IMR-90 (cell line): ENCODE measurements around the gene IDH3G. TPM values are rescaled to one million over a fixed set of nuclear protein-coding genes. Genes with fewer than 3 reads are reported as not detected.

ENCODE experiments used
- ATAC-seq: fragments of 200-7000 bp; cut with Tn5 transposase; 2 replicates; pipeline ENCODE4 v1.9.1; 2020; ENCODE audit warnings: low read depth, mild to moderate bottlenecking, moderate library complexity
- BruUV-seq: library from RNA; stranded (reverse); fragments of 400-500 nt; replicated peaks from 2 replicates; lab custom pipeline; 2021; lab: Mats Ljungman, UMichigan
- CTCF ChIA-PET: fragments of 300-600 bp; formaldehyde crosslinking; extraction: SDS; loops from one replicate; lab custom pipeline; 2021; ENCODE audit warnings: antibody characterized with exemption; lab: Yijun Ruan, JAX
- POLR2A ChIA-PET: fragments of 300-600 bp; sonication (Branson Sonifier 250); formaldehyde crosslinking; loops from one replicate; lab custom pipeline; 2022; ENCODE audit warnings: antibody characterized with exemption; ENCODE audit not compliant: unreplicated experiment; lab: Charles Lee
- DNase-seq: peaks from one replicate; pipeline ENCODE4 v3.0.0; 2013
- H2AFZ ChIP-seq: replicated peaks from 2 replicates; pipeline ENCODE3; 2013; ENCODE audit warnings: low read length, mild to moderate bottlenecking; ENCODE audit not compliant: poor library complexity
- H2AK5ac ChIP-seq: 2 replicates; pipeline ENCODE4 v1.6.1; 2013; ENCODE audit warnings: low read depth, low read length, inconsistent platforms
- H2AK9ac ChIP-seq: replicated peaks from 2 replicates; pipeline ENCODE3; 2013; ENCODE audit warnings: mild to moderate bottlenecking, low read depth, low read length, moderate library complexity; ENCODE audit not compliant: poor library complexity
- H2BK120ac ChIP-seq: 2 replicates; pipeline ENCODE4 v1.6.1; 2013; ENCODE audit warnings: low read depth, low read length, inconsistent platforms
- H2BK15ac ChIP-seq: 3 replicates; pipeline ENCODE4 v1.6.1; 2013; ENCODE audit warnings: low read depth, low read length, inconsistent platforms
- H2BK20ac ChIP-seq: 2 replicates; pipeline ENCODE4 v1.6.1; 2013; ENCODE audit warnings: low read depth, mild to moderate bottlenecking, inconsistent platforms, low read length, moderate library complexity
- H2BK5ac ChIP-seq: 2 replicates; pipeline ENCODE4 v1.6.1; 2013; ENCODE audit warnings: mild to moderate bottlenecking, low read depth, low read length, inconsistent platforms; ENCODE audit not compliant: poor library complexity, severe bottlenecking
- H3K14ac ChIP-seq: replicated peaks from 2 replicates; pipeline ENCODE4 v1.6.1; 2013; ENCODE audit warnings: low read depth, low read length, inconsistent platforms
- H3K18ac ChIP-seq: 2 replicates; pipeline ENCODE4 v1.6.1; 2013; ENCODE audit warnings: low read depth, low read length, control low read depth
- H3K23ac ChIP-seq: 2 replicates; pipeline ENCODE4 v1.6.1; 2013; ENCODE audit warnings: low read depth, low read length, inconsistent platforms
- H3K27ac ChIP-seq: 2 replicates; pipeline ENCODE4 v1.5.1; 2013; ENCODE audit warnings: mild to moderate bottlenecking, control low read depth, low read length; ENCODE audit not compliant: insufficient read depth
- H3K27me3 ChIP-seq: 2 replicates; pipeline ENCODE4 v1.6.1; 2013; ENCODE audit warnings: low read length; ENCODE audit not compliant: control insufficient read depth, insufficient read depth
- H3K36me3 ChIP-seq: 2 replicates; pipeline ENCODE4 v1.6.1; 2013; ENCODE audit warnings: low read length, mixed read lengths; ENCODE audit not compliant: control insufficient read depth, insufficient read depth
- H3K4ac ChIP-seq: 2 replicates; pipeline ENCODE4 v1.6.1; 2013; ENCODE audit warnings: low read depth, low read length, inconsistent platforms
- H3K4me1 ChIP-seq: 2 replicates; pipeline ENCODE4 v1.6.1; 2013; ENCODE audit warnings: low read length, mixed read lengths; ENCODE audit not compliant: control insufficient read depth, insufficient read depth
- H3K4me2 ChIP-seq: 2 replicates; pipeline ENCODE4 v1.6.1; 2013; ENCODE audit warnings: low read depth, mild to moderate bottlenecking, control low read depth, low read length, moderate library complexity
- H3K4me3 ChIP-seq: 2 replicates; pipeline ENCODE4 v1.5.1; 2013; ENCODE audit warnings: low read depth, mild to moderate bottlenecking, control low read depth, low read length, moderate library complexity; ENCODE audit not compliant: insufficient read depth
- H3K56ac ChIP-seq: 2 replicates; pipeline ENCODE4 v1.6.1; 2013; ENCODE audit warnings: low read length, inconsistent platforms; ENCODE audit not compliant: insufficient read depth; ENCODE audit errors: extremely low read depth
- H3K79me1 ChIP-seq, 2 experiments: 2 replicates each; pipeline ENCODE4 v1.6.1; 2013; ENCODE audit warnings: low read length in 2 of 2, inconsistent platforms in 1 of 2, low read depth in 1 of 2
- H3K9ac ChIP-seq: 2 replicates; pipeline ENCODE4 v1.6.1; 2013; ENCODE audit warnings: low read depth, low read length, control low read depth
- H3K9me1 ChIP-seq: 2 replicates; pipeline ENCODE4 v1.6.1; 2013; ENCODE audit warnings: low read length, inconsistent platforms; ENCODE audit not compliant: insufficient read depth
- H3K9me3 ChIP-seq: 2 replicates; pipeline ENCODE4 v1.6.1; 2013; ENCODE audit warnings: low read length; ENCODE audit not compliant: control insufficient read depth, insufficient read depth
- H4K20me1 ChIP-seq: 2 replicates; pipeline ENCODE4 v1.6.1; 2013; ENCODE audit warnings: low read length, inconsistent platforms; ENCODE audit not compliant: insufficient read depth
- H4K5ac ChIP-seq: 2 replicates; pipeline ENCODE4 v1.6.1; 2013; ENCODE audit warnings: mild to moderate bottlenecking, low read depth, low read length, control low read depth
- H4K8ac ChIP-seq, 2 experiments: 2 replicates each; pipeline ENCODE4 v1.6.1; 2013; ENCODE audit warnings: low read depth in 2 of 2, low read length in 2 of 2, control low read depth in 1 of 2, inconsistent platforms in 1 of 2
- H4K91ac ChIP-seq: 2 replicates; pipeline ENCODE4 v1.6.1; 2013; ENCODE audit warnings: low read depth, low read length, inconsistent platforms; ENCODE audit not compliant: insufficient read depth
- CHD1 ChIP-seq: IDR thresholded peaks from 2 replicates; pipeline ENCODE4 v1.6.1; 2012; ENCODE audit warnings: low read depth, low read length, improper control_type of control experiment
- FOS ChIP-seq: fragments of 150-350 bp; IDR thresholded peaks from 2 replicates; pipeline ENCODE4 v1.6.1; 2016; ENCODE audit warnings: low read depth, low read length
- WGBS, 2 experiments: methylation state at CpG; one replicate each; pipeline versions ENCODE4 v1.1.5 to v1.1.7; 2013; ENCODE audit warnings: missing lambda C conversion rate in 2 of 2; ENCODE audit not compliant: insufficient read length in 1 of 2; ENCODE audit errors: extremely low coverage in 2 of 2; 5-methylcytosine and 5-hydroxymethylcytosine counted together
- dilution Hi-C: fragments of 300-500 bp; cut with HindIII; formaldehyde crosslinking; loops from one replicate; pipeline ENCODE4 v1.14.3; 2018; ENCODE audit warnings: low sequenced_read_pairs; ENCODE audit not compliant: unreplicated experiment
- in situ Hi-C: fragments of 300-500 bp; cut with MboI; formaldehyde crosslinking; loops from 3 replicates; pipeline ENCODE4 v1.14.3; 2019; ENCODE audit warnings: low sequenced_read_pairs, inconsistent platforms, mixed read lengths
- intact Hi-C: fragments of 100-400 bp; cut with micrococcal nuclease; formaldehyde crosslinking; loops from 2 replicates; pipeline ENCODE4 v1.10.0; 2022
- polyA plus RNA-seq, 3 experiments: library from polyadenylated mRNA; depleted of rRNA; stranded (reverse); fragments of >200 nt; gene quantifications; 2 replicates each; pipeline ENCODE4 v1.2.3, GENCODE V29; 2012; ENCODE audit warnings: low replicate concordance in 1 of 3
- total RNA-seq: library from RNA; depleted of rRNA; stranded (reverse); fragments of >200 nt; gene quantifications from 2 replicates; pipeline ENCODE4 v1.2.3, GENCODE V29; 2012

IDH3G gene
- total and polyA plus RNA-seq, 2 of the 4 experiments (the other 2 are of a cell fraction) = 79.4 to 85.7 TPM

- H3K27me3 ChIP-seq = no peaks in the 10 kb centered on the region; the same call in 1 of the 2 replicates
- in situ Hi-C loops = no loop called here
- H3K4me3 ChIP-seq = no peak overlapping the region
- peak overlapping the region; percentile 72 for H2AK9ac ChIP-seq
- no peak overlapping the region for H3K4me2 ChIP-seq
- H2BK20ac ChIP-seq = no peak overlapping the region
- H3K79me1 ChIP-seq = no peaks in the 10 kb centered on the region
- WGBS, 2 experiments = 93% methylated on average over 16 of the region's 34 CpGs; no CpG with 5 or more reads in 1 of the 2 experiments
- dilution Hi-C loops = no loop called here
- ChIA-PET CTCF (no interaction called here), POLR2A (no interaction called here)
- H3K23ac ChIP-seq = no peak overlapping the region
- no peaks in the 10 kb centered on the region for H3K4me1 ChIP-seq
- no peak overlapping the region for H2BK5ac ChIP-seq
- H4K20me1 ChIP-seq = no peaks in the 10 kb centered on the region
- ATAC-seq (no peak), DNase-seq (no peak)
- no peaks in the 10 kb centered on the region for H3K9me1 ChIP-seq
- H3K56ac ChIP-seq = no peak overlapping the region
- H2AK5ac ChIP-seq = no peak overlapping the region
- H4K8ac ChIP-seq = no peak overlapping the region
- H4K5ac ChIP-seq = no peak overlapping the region
- peaks cover 4% of the 10 kb centered on the region; the same call in 1 of the 2 replicates for H3K9me3 ChIP-seq
- H3K14ac ChIP-seq = no peak overlapping the region
- no peak overlapping the region for H2AFZ ChIP-seq
- TF ChIP-seq FOS = no peak
- TF ChIP-seq CHD1 = no peak
- H3K36me3 ChIP-seq = peaks cover 2% of the 10 kb centered on the region; the same call in 1 of the 2 replicates
- H3K18ac ChIP-seq = no peak overlapping the region
- no peak overlapping the region for H3K27ac ChIP-seq
- BruUV-seq = no TSS peak
- H3K4ac ChIP-seq = no peak overlapping the region
- no peak overlapping the region for H2BK15ac ChIP-seq
- H3K9ac ChIP-seq = no peak overlapping the region
- intact Hi-C loops = no loop called here
- H2BK120ac ChIP-seq = no peak overlapping the region
- no peak overlapping the region for H4K91ac ChIP-seq
These were observed 10.0 kb upstream of the IDH3G start for GRCh38 chrX:153804100-153804595.
